ENCODE measurements around the gene MELK.
"Not testable (repeated sequence)": the region's sequence is repeated elsewhere in the genome, so short reads cannot be mapped to it uniquely, and the experiment has no call there.

Gene MELK

DNA sequence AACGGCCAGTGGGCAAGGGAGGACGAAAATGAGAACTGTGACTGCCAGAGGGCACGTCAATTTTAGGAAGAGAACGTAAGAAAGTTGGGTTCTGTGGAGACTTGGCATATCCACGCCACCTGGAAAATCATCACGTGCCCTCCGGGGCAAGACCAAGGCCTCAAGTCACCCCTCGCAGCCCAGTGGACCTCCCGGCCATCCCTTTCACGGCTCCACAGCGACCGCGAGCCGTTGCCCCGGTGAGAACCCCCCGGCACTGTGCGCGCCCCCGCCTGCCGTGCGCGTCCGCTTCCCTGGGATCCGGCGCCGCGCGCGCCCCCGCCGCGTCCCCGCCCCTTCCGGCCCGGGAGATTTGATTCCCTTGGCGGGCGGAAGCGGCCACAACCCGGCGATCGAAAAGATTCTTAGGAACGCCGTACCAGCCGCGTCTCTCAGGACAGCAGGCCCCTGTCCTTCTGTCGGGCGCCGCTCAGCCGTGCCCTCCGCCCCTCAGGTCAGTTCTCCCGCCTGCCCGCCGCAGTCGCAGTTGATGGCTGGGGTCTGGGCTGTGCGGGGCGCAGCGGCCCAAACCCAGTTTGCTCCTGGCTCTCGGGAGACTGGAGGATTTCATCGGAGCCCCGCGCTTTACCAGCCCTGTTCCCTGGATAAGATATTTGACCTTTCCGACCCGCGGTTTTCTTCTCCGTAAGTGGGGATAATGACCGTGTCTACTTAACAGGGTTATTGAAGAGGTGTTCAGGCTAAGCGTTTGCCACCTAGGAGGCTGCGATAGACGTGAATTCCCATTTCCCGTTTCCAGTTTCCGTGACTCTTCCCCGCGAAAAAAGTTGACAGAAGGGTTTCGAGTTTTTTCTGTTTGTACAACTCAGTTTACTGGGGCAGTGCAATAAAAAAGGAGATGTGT lies at the start of gene MELK:
TSS of gene MELK (plus strand) at position 381 of the 904 bp plus-strand sequence. CDS start 8,787 bp downstream, outside the sequence.
- peak in 13 of 14 donors; percentile 13 to 80 (median 36) for DNase-seq

DNA sequence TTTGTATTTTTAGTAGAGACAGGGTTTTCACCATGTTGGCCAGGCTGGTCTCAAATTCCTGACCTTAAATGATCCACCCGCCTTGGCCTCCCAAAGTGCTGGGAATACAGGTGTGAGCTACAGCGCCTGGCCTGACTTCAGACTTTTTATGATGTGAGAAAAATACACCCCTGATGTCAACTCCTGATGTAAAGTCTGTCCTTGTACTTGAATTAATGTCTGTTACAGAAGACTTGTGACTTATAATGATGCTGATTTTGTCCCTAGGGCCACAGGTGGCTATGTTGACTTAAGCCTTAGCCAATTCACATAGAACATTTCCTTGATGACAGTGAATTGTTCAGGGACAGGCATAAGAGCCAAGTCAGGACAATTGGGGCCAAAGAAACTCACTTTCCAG lies 42.5 kb upstream of the MELK start:
- DNase-seq, result no peak

DNA sequence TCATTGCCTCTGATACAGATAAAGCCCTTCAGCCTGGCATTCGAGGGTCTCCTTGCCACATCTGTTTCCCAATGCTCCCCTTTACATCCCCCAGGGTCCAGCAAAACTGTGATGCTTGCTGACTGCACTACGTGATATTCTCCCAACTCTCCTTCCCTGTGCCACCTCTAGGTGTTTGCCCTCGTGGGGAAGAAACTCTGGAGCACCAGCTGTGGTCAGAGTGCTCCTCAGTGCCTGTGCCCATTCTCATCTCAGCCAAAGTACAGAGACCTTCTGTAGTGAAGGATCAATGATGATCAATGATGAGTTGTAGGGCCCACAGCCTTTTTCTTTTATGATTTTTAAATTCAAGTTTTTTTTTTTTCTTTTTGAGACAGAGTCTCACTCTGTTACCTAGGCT lies 40.3 kb upstream of the MELK start:
- no peak for DNase-seq

DNA sequence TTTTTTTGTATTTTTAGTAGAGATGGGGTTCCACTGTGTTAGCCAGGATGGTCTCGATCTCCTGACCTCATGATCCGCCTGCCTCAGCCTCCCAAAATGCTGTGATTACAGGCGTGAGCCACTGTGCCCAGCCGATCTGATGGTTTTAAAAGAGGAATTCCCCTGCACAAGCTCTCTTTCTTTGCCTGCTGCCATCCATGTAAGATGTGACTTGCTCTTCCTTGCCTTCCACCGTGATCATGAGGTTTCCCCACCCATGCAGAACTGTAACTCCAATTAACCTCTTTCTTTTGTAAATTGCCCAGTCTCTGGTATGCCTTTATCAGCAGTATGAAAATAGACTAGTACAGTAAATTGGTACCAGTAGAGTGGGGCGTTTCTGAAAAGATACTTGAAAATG lies 39.0 kb upstream of the MELK start:
- not testable (repeated sequence) for DNase-seq

DNA sequence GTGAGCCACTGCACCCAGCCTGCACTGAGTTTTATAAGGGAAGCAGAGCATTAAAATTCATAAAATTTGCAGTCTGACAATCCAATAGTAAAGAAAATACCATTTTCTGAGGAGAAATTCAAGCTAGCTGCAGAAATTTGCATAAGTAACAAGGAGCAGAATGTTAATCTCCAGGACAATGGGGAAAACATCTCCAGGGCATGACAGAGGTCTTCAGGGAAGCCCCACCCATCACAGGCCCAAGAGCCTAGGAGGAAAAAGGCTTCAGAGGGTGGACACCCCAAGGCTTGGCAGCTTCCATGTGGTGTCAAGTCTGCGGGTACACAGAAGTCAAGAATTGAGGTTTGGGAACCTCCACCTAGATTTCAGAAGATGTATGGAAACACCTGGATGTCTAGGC lies 37.6 kb upstream of the MELK start:
- no peak for DNase-seq

DNA sequence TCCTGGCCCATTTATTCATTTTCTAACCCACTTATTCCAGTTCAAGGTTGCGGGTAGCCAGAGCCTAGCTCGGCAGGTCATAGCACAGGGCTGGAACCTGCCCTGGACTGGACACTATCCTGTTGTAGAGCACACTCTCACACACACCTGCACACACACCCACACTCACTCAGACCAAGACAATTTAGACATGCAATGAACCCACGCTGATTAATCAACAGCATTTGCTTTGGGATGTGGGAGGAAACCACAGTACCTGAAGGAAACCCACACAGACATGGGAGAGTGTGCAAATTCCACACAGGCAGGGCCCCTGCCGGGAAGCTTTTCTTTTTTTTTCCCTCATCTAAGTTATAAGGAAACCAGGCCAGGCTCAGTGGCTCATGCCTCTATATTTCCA lies 34.8 kb upstream of the MELK start:
- DNase-seq, result no peak

DNA sequence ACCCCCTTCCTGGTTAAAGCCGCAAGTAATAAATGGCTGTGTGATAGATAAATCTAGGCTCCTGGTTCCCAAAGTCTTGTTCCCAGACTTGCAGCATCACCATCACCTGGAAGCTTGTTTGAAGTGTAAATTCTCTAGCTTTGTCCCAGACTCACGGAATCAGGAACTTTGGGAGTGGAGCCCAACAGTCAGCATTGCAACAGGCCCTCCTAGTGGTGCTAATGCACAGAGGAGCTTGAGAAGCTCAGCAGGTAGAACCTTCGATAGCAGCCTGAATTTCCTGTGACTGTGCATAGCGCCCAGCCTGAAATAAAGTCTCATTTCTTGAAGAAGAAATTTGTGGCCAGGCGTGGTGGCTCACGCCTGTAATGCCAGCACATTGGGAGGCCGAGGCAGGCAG lies 30.3 kb upstream of the MELK start:
- no peak for DNase-seq

DNA sequence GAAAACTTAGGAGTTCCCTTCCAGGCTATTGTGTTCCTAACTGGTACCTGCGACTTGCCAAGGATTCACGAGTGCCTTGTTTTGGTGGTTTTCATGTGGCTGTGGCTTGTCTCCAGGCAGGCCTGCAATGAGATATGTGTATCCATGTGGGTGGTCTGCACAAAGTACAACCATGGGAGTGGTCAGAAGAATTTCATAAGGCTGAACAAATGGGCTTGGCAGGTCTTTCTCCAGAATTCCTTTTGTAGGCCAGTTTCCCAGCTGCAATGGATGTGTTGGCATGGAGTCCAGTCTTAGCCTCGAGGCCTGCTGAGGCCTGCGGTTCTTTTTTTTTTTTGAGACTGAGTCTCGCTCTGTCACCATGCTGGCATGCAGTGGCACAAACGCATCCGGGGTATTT lies 28.8 kb upstream of the MELK start:
- DNase-seq, result peak in 3 of 14 donors; percentile 2 to 10 (median 2)

DNA sequence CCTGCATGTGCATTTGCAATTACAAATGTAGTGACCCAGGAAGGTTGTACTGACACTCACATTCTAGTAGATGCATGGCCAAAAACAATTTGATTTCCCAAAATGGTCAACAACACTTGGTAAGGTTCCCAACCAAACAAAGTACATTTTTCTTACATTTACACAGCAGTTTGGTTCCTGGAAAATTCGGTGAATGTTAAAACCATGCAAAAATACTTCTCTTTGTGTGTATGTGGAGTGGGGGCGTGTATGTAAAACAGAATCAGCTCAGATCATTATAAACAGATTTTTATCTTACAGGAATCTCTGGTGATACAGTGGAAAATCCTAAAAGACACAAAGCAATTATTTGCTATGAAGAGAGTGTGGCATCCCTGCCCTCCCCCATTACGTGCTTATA lies 25.1 kb upstream of the MELK start:
- no peak for DNase-seq

DNA sequence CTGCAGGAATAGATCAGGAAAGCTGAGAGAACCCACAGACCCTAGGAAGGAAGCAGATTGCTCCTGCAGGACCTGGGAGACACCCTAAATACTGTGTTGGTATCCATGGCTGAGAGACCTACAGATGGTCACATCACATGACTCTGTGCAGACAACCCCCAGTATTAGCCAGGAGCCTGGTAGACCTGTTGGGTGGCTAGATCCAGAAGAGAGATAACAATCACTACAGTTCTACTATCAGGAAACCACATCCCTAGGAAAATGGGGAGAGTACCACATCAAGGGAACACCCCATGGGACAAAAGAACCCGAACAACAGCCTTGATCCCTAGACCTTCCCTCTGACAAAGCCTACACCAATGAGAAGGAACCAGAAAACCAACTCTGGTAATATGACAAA lies 24.2 kb upstream of the MELK start:
- DNase-seq, result no peak

DNA sequence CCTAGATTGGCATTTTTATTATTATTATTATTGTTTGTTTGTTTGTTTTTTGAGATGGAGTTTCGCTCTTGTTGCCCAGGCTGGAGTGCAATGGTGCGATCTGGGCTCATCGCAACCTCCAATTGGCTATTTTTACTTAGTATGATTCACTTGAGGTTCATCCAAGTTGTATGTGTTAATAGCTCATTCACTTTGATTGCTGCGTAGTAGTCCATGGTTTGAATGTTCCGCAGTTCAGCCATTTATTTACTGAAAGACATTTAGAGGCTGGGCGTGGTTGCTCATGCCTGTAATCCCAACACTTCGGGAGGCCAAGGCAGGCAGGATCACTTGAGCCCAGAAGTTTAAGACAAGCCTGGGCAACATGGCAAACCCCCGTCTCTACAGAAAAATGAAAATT lies 22.6 kb upstream of the MELK start:
- DNase-seq, result no peak

DNA sequence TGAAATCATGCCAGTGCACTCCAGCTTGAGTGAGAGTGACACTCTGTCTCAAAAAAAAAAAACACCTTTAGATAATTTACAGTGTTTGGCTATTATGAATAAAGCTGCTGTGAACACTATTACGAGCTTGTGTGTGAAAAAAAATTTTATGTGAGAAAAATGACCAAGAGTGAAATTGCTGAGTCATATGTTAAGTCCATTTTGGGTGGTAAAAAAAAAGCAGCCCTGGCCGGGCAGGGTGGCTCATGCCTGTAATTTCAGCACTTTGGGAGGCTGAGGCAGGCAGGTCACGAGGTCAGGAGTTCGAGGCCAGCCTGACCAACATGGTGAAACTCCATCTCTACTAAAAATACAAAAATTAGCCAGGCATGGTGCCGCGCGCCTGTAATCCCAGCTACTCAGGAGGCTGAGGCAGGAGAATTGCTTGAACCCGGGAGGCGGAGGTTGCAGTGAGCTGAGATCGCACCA lies 22.0 kb upstream of the MELK start:
- DNase-seq, result not testable (repeated sequence)

DNA sequence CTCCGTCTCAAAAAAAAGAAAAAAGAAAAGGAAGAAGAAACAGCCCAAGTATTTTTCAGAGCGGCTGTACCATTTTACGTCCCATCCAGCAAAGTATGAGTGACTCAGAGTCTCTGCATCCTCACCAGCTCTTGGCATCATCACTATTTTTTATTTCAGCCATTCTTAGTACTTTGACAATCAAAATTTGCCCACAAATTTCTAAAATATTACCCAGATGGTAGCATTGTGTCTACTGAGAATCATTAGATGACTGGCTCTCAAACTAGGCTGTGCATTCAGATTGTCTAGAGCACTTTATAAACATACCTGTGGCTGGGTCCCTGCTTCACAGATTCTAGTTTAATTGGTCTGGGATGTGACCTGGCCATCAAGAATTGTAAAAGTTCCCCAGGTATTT lies 21.6 kb upstream of the MELK start:
- DNase-seq, result no peak

DNA sequence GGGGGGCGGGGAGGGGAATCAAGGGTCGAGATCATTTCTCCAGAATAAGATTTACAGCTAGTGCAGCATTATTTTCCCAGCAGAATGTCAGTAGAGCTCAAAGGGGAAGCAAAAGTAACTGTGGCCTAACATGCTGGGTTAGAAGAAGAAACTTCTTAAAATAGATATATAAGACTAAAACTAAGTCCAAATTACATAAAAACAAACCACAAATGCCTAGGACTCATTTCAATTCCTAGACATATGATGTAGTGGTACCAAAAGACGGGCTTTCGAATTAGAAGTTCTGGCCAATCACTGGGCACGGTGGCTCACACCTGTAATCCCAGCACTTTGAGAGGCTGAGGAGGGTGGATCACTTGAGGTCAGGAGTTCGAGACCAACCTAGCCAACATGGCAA lies 20.8 kb upstream of the MELK start:
- no peak for DNase-seq

DNA sequence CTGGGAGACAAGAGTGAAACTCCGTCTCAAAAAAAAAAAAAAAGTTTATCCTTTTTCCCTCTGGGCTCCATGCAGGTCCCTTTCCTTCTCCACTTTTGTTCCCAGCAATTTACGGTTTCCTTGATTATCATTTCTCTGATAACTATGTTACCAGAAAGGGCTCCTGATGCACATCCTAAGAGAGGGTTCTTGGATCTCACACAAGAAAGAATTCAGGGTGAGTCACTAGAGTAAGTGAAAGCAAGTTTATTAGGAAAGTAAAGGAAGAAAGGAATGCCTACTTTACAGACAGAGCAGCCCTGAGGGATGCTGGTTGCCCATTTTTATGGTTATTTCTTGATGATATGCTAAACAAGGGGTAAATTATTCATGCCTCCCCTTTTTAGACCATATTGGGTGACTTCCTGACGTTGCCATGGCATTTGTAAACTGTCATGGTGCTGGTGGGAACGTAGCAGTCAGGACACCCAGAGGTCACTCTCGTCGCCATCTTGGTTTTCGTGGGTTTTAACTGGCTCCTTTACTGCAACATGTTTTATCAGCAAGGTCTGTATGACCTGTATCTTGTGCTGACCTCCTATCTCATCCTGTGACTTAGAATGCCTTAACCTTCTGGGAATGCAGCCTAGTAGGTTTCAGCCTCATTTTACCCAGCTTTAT lies 13.5 kb upstream of the MELK start:
- DNase-seq, result no peak

DNA sequence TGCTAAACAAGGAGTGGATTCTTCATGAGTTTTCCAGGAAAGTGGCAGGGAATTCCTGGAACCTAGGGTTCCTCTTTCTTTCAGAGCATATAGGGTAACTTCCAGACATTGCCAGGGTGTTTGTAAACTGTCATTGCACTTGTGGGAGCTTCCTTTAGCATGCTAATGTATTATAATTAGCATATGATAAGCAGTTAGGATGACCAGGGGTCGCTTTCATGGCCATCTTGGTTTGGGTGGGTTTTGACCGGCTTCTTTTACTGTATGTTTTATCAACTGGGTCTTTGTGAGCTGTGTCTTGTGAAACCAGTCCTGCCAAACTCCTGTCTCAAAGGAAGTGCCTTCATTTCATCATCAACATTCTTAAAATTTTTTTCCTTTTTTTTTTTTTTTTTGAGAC lies 11.9 kb upstream of the MELK start:
- no peak for DNase-seq

DNA sequence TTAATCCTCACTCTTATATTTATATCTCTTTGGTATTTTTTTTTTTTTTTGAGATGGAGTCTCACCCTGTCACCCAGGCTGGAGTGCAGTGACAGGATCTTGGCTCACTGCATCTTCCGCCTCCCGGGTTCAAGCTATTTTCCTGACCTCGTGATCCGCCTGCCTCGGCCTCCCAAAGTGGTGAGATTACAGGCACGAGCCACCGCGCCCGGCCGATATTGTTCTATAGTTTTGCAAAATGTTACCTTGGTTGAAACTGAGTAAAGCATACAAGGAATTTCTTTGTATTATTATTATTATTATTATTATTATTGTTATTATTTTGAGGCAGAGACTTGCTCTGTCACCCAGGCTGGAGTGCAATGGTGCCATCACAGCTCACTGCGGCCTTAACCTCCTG lies 9.9 kb upstream of the MELK start:
- not testable (repeated sequence) for DNase-seq

DNA sequence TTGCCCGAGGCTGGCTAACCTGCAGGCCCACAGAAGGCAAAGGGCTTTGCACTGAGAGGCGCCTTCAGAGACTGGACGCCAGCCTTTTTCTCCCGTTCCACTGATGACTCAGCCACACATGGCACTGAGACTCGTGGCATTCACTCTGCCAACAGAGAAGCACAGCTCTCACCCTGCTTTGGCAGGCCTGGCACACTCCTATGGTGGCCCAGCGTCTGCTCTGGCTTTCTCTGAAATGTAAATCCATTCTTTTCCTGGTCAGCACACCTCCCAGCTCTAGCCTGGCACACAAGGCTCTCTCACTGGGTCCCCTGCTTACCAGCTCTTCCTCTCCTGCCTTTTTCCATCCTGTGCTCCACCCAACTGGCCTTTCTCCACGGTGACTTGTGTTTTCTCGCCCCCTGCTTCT lies 5.9 kb upstream of the MELK start:
- DNase-seq, result peak in 13 of 14 donors; percentile 8 to 90 (median 55)

DNA sequence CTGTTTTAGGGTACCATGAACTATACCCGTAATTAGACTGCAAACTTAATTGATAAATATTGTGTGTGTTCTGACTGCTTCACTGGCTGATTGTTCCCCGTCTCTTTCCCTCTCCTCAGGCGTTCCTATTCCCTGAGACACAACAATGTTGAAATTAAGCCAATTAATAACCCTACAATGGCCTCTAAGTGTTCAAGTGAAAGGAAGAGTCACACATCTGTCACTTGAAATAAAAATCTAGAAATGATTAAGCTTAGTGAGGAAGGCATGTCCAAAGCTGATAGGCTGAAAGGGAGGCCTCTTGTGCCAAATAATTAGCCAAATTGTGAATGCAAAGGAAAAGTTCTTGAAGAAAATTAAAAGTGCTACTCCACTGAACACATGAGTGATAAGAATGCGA lies 4.0 kb upstream of the MELK start:
- DNase-seq, result not testable (repeated sequence)

DNA sequence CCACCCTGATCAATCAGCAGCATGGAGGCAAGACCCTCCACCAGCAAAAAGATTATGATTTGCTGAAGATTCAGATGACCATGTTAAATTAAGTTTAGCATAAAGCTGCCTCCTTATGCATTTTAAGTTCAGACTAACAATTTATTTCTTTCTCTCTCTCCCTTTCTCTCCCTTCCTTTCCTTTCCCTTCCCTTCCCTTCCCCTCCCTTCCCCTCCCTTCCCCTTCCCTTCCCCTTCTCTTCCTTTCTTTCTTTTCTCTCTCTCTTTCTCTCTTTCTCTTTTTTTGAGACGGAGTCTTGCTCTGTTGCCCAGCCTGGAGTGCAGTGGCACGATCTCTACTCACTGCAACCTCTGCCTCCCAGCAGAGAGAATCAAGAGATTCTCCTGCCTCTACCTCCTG lies 1.4 kb upstream of the MELK start:
- no peak for DNase-seq

DNA sequence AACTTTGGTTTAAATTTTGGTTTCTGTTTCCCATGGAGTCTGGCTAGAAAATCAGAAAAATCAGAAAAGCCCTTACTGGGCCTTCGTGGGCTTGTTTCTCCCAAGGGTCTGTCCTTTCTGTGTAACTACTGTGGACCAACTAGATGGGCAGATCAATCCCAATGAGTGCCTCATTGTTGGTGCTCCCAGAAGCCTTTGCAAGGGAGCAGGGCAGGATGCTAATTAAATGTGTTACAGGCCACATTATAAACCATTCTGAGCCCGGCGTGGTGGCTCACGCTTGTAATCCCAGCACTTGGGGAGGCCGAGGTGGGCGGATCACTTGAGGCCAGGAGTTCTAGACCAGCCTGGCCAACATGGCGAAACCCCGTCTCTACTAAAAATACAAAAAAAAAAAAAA lies 1.4 kb downstream of the MELK start:
- not testable (repeated sequence) for DNase-seq

DNA sequence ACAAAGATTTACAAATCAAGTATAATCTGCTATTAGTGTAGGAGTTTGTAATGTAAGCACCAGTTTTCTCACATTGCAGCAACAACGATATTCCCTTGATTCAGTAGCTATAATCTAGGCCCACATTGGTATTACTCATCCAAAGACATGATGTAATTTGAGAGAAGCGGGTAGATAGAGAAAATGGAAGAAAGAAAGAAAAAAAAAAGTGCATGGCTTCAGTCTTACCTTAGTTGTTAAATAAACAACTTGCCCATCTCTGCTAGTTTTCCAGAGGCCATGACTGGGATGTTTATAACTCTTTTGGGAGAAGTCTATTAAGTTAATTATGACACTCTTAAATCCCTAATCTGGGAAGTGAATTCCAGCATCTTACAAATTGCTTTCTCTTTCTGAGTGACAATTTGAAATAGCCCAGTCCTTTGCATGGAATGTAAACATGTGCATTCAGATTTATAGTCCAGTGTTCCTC lies 2.8 kb downstream of the MELK start:
- DNase-seq, result no peak

DNA sequence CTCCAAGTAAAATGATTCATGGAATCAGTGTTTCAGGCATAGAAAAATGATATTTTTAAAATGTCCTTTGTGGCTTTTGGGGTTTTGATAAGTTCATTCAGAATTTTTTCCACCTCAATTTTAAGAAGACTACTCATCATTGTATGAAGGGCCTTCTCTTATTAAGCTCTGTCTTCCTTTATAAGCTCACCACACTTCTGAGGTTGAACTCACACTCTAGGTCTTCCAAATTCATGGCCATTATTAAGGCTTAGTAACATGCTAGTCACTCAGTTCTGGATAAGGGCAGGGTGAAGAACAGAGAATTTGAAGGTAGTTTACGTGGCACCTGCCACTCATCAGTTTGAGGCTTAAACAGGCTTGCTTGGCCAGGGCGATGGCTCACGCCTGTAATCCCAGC lies 4.2 kb downstream of the MELK start:
- DNase-seq, result no peak

Data from C1 segment of cervical spinal cord (tissue), 14 donors.